GM23338 (cell line): ENCODE measurements around the gene SLC7A5. TPM values are rescaled to one million over a fixed set of nuclear protein-coding genes. Genes with fewer than 3 reads are reported as not detected.
A peak's percentile ranks its signal among the peaks of the same experiment; 100 is the strongest.

Experiments
- ATAC-seq: fragments of 200-7000 bp; cut with Tn5 transposase; 3 replicates; pipeline ENCODE4 v1.9.1; 2020
- DNase-seq: peaks from one replicate; pipeline ENCODE4 v3.0.0-alpha.2; 2015; ENCODE audit warnings: low spot score
- H2AFZ ChIP-seq: fragments of 200-600 bp; sonication (generic); 2 replicates; pipeline ENCODE4 v1.8.0; 2016; ENCODE audit warnings: antibody characterized with exemption, mild to moderate bottlenecking, moderate library complexity
- H3F3A ChIP-seq: fragments of 200-600 bp; sonication (generic); replicated peaks from 2 replicates; pipeline ENCODE4 v1.8.0; 2017; ENCODE audit warnings: antibody characterized with exemption, mixed run types, low read depth
- H3K27ac ChIP-seq: fragments of 200-600 bp; sonication (generic); 2 replicates; pipeline ENCODE4 v1.6.1; 2016; ENCODE audit warnings: low read depth
- H3K27me3 ChIP-seq: fragments of 200-600 bp; sonication (generic); 2 replicates; pipeline ENCODE4 v1.8.0; 2016; ENCODE audit warnings: mild to moderate bottlenecking, mixed run types, moderate library complexity; ENCODE audit not compliant: insufficient read depth
- H3K36me3 ChIP-seq: fragments of 200-600 bp; sonication (generic); 2 replicates; pipeline ENCODE4 v1.8.0; 2016; ENCODE audit warnings: mild to moderate bottlenecking; ENCODE audit not compliant: insufficient read depth
- H3K4me1 ChIP-seq: fragments of 200-600 bp; sonication (generic); 2 replicates; pipeline ENCODE4 v1.8.0; 2016; ENCODE audit warnings: mild to moderate bottlenecking, moderate library complexity; ENCODE audit not compliant: insufficient read depth
- H3K4me2 ChIP-seq: fragments of 200-600 bp; sonication (generic); 2 replicates; pipeline ENCODE4 v1.7.1; 2017; ENCODE audit warnings: mixed run types
- H3K4me3 ChIP-seq: fragments of 200-600 bp; sonication (generic); 2 replicates; pipeline ENCODE4 v1.6.1; 2016; ENCODE audit warnings: mixed run types
- H3K79me2 ChIP-seq: fragments of 200-600 bp; sonication (generic); replicated peaks from 2 replicates; pipeline ENCODE4 v1.8.0; 2017; ENCODE audit warnings: mild to moderate bottlenecking; ENCODE audit not compliant: insufficient read depth
- H3K9me2 ChIP-seq: fragments of 200-600 bp; sonication (generic); 2 replicates; pipeline ENCODE4 v1.8.0; 2017; ENCODE audit not compliant: insufficient read depth
- H4K20me1 ChIP-seq: fragments of 200-600 bp; sonication (generic); replicated peaks from 2 replicates; pipeline ENCODE4 v1.8.0; 2017; ENCODE audit warnings: mild to moderate bottlenecking; ENCODE audit not compliant: insufficient read depth
- H3K27ac Mint-ChIP-seq: 2 replicates; pipeline ENCODE4 v1.8.0; 2020; ENCODE audit warnings: inconsistent platforms, mild to moderate bottlenecking, moderate library complexity, mixed read lengths
- H3K27me3 Mint-ChIP-seq: 3 replicates; pipeline ENCODE4 v1.8.0; 2022; ENCODE audit warnings: low read depth, mild to moderate bottlenecking, moderate library complexity, mixed read lengths, inconsistent platforms; ENCODE audit not compliant: insufficient read depth, poor library complexity
- H3K36me3 Mint-ChIP-seq: 3 replicates; pipeline ENCODE4 v1.8.0; 2021; ENCODE audit warnings: low read depth, mild to moderate bottlenecking, inconsistent platforms, moderate library complexity, mixed read lengths
- H3K4me1 Mint-ChIP-seq: 3 replicates; pipeline ENCODE4 v1.8.0; 2020; ENCODE audit warnings: mild to moderate bottlenecking, inconsistent platforms, mixed read lengths
- H3K4me3 Mint-ChIP-seq: 3 replicates; pipeline ENCODE4 v1.8.0; 2021; ENCODE audit warnings: moderate library complexity, mild to moderate bottlenecking, inconsistent platforms, mixed read lengths
- H3K9me3 Mint-ChIP-seq: 3 replicates; pipeline ENCODE4 v1.8.0; 2020; ENCODE audit warnings: moderate library complexity, mild to moderate bottlenecking, inconsistent platforms, mixed read lengths
- CREB1 ChIP-seq: fragments of 250-450 bp; sonication (Bioruptor Pico); IDR thresholded peaks from 2 replicates; pipeline ENCODE4 v1.5.0; 2020; ENCODE audit warnings: low read depth, mild to moderate bottlenecking, moderate library complexity
- EZH2 ChIP-seq: fragments of 200-600 bp; sonication (generic); IDR thresholded peaks from one replicate; pipeline ENCODE4 v1.8.0; 2017; ENCODE audit warnings: antibody characterized with exemption, mild to moderate bottlenecking, low read depth; ENCODE audit not compliant: unreplicated experiment
- EZH2phosphoT487 ChIP-seq: fragments of 200-600 bp; sonication (generic); IDR thresholded peaks from one replicate; pipeline ENCODE4 v1.8.1; 2018; ENCODE audit warnings: antibody characterized with exemption; ENCODE audit not compliant: unreplicated experiment
- JUNB ChIP-seq: IDR thresholded peaks from one replicate; pipeline ENCODE4 v1.6.1; 2016; ENCODE audit warnings: antibody characterized with exemption; ENCODE audit not compliant: unreplicated experiment
- NANOG ChIP-seq: IDR thresholded peaks from 2 replicates; pipeline ENCODE4 v1.6.1; 2016; ENCODE audit warnings: antibody characterized with exemption, borderline replicate concordance
- POLR2AphosphoS5 ChIP-seq: IDR thresholded peaks from 2 replicates; pipeline ENCODE4 v1.6.1; 2016; ENCODE audit warnings: antibody characterized with exemption, low read depth
- REST ChIP-seq: IDR thresholded peaks from one replicate; pipeline ENCODE4 v1.6.1; 2018; ENCODE audit warnings: antibody characterized with exemption; ENCODE audit not compliant: unreplicated experiment
- STAT1 ChIP-seq: IDR thresholded peaks from one replicate; pipeline ENCODE4 v1.6.1; 2016; ENCODE audit warnings: antibody characterized with exemption; ENCODE audit not compliant: unreplicated experiment
- ZNF114 ChIP-seq: fragments of 250-450 bp; sonication (Bioruptor Pico); IDR thresholded peaks from 2 replicates; pipeline ENCODE4 v1.5.0; 2020; ENCODE audit warnings: mild to moderate bottlenecking, moderate library complexity
- ZNF331 ChIP-seq: fragments of 250-450 bp; sonication (Bioruptor Pico); IDR thresholded peaks from 2 replicates; pipeline ENCODE4 v1.5.0; 2020; ENCODE audit warnings: low read depth, mild to moderate bottlenecking, moderate library complexity
- polyA plus RNA-seq: library from polyadenylated mRNA; unstranded; fragments of >200 nt; fragmentation: Nextera tagmentation; extraction: Ambion mirVana; gene quantifications from 2 replicates; pipeline ENCODE4 v1.2.1, GENCODE V29; 2016
- total RNA-seq: library from RNA; depleted of rRNA; stranded (reverse); fragments of >200 nt; shearing (Covaris generic); gene quantifications from 2 replicates; pipeline ENCODE4 v1.2.3, GENCODE V29; 2014
- TF ChIP-seq, protein P1 (sequence below), 2 experiments: fragments of 200-600 bp in 1 of 2; sonication (generic) in 1 of 2; conservative IDR thresholded peaks; 2 replicates each; pipeline versions ENCODE4 v1.5.1 to v1.6.1; 2016 to 2017; ENCODE audit warnings: antibody characterized with exemption in 2 of 2, low read depth in 2 of 2, mild to moderate bottlenecking in 2 of 2, moderate library complexity in 1 of 2
- TF ChIP-seq, protein P2 (sequence below): fragments of 250-450 bp; sonication (Bioruptor Pico); IDR thresholded peaks from 2 replicates; pipeline ENCODE4 v1.5.0; 2020; ENCODE audit warnings: mild to moderate bottlenecking, moderate library complexity
- TF ChIP-seq, protein P3 (sequence below): IDR thresholded peaks from 2 replicates; pipeline ENCODE4 v1.6.1; 2016; ENCODE audit warnings: antibody characterized with exemption

The SLC7A5 gene
- total and polyA plus RNA-seq, 2 experiments from 2014 or later: 107 to 386 TPM

DNA sequence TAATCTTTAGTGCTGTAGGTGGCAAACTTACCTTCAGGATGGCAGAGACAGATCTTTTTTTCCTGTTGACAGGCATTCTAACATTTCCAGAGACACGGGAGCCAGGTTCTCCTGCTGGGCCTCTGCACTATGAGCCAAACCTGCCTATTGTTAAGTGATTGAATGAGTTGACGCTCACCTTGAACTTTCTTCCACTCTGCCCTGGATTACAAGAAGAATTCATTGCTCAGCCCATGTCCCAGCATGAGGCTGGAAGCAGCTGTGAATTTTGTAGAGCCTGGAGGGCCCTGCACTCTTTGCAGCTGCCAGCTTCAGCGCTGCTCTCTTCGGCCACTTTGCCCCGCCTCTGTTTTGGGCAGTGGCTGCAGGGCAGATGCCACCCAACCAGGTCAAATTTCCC is 9.4 kb upstream of the SLC7A5 start:
- H3K9me3 Mint-ChIP-seq: peaks cover 5% of the 10 kb centered on the region; the same call in 1 of the 3 replicates
- no peaks in the 10 kb centered on the region for H3K79me2 ChIP-seq
- TF ChIP-seq CREB1 (CRISPR knock-in tag) (no peak), ZNF114 (CRISPR knock-in tag) (no peak), ZNF331 (CRISPR knock-in tag) (no peak), STAT1 (no peak), POLR2AphosphoS5 (no peak), EZH2 (no peak), NANOG (no peak), EZH2phosphoT487 (no peak), JUNB (no peak), REST (no peak)
- TF ChIP-seq, protein P1, sequence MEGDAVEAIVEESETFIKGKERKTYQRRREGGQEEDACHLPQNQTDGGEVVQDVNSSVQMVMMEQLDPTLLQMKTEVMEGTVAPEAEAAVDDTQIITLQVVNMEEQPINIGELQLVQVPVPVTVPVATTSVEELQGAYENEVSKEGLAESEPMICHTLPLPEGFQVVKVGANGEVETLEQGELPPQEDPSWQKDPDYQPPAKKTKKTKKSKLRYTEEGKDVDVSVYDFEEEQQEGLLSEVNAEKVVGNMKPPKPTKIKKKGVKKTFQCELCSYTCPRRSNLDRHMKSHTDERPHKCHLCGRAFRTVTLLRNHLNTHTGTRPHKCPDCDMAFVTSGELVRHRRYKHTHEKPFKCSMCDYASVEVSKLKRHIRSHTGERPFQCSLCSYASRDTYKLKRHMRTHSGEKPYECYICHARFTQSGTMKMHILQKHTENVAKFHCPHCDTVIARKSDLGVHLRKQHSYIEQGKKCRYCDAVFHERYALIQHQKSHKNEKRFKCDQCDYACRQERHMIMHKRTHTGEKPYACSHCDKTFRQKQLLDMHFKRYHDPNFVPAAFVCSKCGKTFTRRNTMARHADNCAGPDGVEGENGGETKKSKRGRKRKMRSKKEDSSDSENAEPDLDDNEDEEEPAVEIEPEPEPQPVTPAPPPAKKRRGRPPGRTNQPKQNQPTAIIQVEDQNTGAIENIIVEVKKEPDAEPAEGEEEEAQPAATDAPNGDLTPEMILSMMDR (conservative IDR thresholded peaks at IDR 0.05; ENCODE audit: low read depth in 2 of 2): no peak
- TF ChIP-seq, protein P2, sequence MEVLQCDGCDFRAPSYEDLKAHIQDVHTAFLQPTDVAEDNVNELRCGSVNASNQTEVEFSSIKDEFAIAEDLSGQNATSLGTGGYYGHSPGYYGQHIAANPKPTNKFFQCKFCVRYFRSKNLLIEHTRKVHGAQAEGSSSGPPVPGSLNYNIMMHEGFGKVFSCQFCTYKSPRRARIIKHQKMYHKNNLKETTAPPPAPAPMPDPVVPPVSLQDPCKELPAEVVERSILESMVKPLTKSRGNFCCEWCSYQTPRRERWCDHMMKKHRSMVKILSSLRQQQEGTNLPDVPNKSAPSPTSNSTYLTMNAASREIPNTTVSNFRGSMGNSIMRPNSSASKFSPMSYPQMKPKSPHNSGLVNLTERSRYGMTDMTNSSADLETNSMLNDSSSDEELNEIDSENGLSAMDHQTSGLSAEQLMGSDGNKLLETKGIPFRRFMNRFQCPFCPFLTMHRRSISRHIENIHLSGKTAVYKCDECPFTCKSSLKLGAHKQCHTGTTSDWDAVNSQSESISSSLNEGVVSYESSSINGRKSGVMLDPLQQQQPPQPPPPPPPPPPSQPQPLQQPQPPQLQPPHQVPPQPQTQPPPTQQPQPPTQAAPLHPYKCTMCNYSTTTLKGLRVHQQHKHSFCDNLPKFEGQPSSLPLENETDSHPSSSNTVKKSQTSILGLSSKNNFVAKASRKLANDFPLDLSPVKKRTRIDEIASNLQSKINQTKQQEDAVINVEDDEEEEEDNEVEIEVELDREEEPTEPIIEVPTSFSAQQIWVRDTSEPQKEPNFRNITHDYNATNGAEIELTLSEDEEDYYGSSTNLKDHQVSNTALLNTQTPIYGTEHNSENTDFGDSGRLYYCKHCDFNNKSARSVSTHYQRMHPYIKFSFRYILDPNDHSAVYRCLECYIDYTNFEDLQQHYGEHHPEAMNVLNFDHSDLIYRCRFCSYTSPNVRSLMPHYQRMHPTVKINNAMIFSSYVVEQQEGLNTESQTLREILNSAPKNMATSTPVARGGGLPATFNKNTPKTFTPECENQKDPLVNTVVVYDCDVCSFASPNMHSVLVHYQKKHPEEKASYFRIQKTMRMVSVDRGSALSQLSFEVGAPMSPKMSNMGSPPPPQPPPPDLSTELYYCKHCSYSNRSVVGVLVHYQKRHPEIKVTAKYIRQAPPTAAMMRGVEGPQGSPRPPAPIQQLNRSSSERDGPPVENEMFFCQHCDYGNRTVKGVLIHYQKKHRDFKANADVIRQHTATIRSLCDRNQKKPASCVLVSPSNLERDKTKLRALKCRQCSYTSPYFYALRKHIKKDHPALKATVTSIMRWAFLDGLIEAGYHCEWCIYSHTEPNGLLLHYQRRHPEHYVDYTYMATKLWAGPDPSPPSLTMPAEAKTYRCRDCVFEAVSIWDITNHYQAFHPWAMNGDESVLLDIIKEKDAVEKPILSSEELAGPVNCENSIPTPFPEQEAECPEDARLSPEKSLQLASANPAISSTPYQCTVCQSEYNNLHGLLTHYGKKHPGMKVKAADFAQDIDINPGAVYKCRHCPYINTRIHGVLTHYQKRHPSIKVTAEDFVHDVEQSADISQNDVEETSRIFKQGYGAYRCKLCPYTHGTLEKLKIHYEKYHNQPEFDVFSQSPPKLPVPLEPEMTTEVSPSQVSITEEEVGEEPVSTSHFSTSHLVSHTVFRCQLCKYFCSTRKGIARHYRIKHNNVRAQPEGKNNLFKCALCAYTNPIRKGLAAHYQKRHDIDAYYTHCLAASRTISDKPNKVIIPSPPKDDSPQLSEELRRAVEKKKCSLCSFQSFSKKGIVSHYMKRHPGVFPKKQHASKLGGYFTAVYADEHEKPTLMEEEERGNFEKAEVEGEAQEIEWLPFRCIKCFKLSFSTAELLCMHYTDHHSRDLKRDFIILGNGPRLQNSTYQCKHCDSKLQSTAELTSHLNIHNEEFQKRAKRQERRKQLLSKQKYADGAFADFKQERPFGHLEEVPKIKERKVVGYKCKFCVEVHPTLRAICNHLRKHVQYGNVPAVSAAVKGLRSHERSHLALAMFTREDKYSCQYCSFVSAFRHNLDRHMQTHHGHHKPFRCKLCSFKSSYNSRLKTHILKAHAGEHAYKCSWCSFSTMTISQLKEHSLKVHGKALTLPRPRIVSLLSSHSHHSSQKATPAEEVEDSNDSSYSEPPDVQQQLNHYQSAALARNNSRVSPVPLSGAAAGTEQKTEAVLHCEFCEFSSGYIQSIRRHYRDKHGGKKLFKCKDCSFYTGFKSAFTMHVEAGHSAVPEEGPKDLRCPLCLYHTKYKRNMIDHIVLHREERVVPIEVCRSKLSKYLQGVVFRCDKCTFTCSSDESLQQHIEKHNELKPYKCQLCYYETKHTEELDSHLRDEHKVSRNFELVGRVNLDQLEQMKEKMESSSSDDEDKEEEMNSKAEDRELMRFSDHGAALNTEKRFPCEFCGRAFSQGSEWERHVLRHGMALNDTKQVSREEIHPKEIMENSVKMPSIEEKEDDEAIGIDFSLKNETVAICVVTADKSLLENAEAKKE (CRISPR knock-in tag): no peak
- TF ChIP-seq, protein P3, sequence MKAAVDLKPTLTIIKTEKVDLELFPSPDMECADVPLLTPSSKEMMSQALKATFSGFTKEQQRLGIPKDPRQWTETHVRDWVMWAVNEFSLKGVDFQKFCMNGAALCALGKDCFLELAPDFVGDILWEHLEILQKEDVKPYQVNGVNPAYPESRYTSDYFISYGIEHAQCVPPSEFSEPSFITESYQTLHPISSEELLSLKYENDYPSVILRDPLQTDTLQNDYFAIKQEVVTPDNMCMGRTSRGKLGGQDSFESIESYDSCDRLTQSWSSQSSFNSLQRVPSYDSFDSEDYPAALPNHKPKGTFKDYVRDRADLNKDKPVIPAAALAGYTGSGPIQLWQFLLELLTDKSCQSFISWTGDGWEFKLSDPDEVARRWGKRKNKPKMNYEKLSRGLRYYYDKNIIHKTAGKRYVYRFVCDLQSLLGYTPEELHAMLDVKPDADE: no peak
- ATAC-seq: peak; percentile 7
- H3K4me2 ChIP-seq: no peak overlapping the region
- peaks cover 62% of the 10 kb centered on the region for H3K4me1 Mint-ChIP-seq
- H3K36me3 ChIP-seq: no peaks in the 10 kb centered on the region
- H3K27me3 Mint-ChIP-seq: peaks cover 10% of the 10 kb centered on the region
- no peak overlapping the region for H3K4me3 ChIP-seq
- H3K4me3 Mint-ChIP-seq: no peak overlapping the region
- no peak for DNase-seq
- H3K4me1 ChIP-seq: peaks cover 27% of the 10 kb centered on the region
- H3K27ac Mint-ChIP-seq: no peak overlapping the region
- no peaks in the 10 kb centered on the region for H3K9me2 ChIP-seq
- H4K20me1 ChIP-seq: no peaks in the 10 kb centered on the region
- H3K27ac ChIP-seq: no peak overlapping the region
- H3K36me3 Mint-ChIP-seq: no peaks in the 10 kb centered on the region; the same call in 1 of the 3 replicates
- H3K27me3 ChIP-seq: no peaks in the 10 kb centered on the region
- no peak overlapping the region for H2AFZ ChIP-seq
- H3F3A ChIP-seq: peaks cover 33% of the 10 kb centered on the region
